Keratinocyte (primary cell): ENCODE data around the gene INAVA.

Source experiments
- EZH2 ChIP-seq: IDR thresholded peaks from one replicate; pipeline ENCODE4 v1.6.1; 2012; ENCODE audit warnings: inconsistent platforms, mild to moderate bottlenecking, low read length, moderate library complexity
- TF ChIP-seq, protein P1 (sequence below), 3 experiments: IDR thresholded peaks in 1 of 3; conservative IDR thresholded peaks in 1 of 3; optimal IDR thresholded peaks in 1 of 3; 2 replicates in 2 of 3; 3 replicates in 1 of 3; pipeline versions ENCODE3 to v1.5.1; 2011; ENCODE audit warnings: low read length in 3 of 3, mild to moderate bottlenecking in 3 of 3, moderate library complexity in 2 of 3, control low read depth in 1 of 3, inconsistent platforms in 1 of 3; ENCODE audit not compliant: insufficient read depth in 2 of 3; ENCODE audit errors: extremely low read depth in 1 of 3

DNA sequence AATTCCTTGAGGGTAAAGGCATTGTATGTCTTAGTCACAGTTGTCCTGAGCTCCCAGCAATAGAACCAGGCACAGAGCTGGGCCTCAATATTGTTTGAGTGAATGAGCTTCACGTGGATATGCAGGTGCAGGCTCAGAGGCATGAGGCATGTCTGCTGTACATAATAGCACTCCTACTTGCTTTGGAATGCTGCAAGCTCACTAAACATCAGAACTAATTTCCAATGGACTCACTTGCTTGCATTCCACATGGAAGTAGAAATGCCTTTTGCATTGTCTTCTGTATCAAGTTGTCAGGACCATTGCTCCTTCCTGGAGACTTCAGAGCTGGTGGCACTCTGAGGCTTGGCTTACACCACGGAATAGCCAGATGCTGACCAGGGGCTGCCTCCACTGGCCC, 37.1 kb downstream of the INAVA start:
- TF ChIP-seq, protein P1, sequence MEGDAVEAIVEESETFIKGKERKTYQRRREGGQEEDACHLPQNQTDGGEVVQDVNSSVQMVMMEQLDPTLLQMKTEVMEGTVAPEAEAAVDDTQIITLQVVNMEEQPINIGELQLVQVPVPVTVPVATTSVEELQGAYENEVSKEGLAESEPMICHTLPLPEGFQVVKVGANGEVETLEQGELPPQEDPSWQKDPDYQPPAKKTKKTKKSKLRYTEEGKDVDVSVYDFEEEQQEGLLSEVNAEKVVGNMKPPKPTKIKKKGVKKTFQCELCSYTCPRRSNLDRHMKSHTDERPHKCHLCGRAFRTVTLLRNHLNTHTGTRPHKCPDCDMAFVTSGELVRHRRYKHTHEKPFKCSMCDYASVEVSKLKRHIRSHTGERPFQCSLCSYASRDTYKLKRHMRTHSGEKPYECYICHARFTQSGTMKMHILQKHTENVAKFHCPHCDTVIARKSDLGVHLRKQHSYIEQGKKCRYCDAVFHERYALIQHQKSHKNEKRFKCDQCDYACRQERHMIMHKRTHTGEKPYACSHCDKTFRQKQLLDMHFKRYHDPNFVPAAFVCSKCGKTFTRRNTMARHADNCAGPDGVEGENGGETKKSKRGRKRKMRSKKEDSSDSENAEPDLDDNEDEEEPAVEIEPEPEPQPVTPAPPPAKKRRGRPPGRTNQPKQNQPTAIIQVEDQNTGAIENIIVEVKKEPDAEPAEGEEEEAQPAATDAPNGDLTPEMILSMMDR (optimal IDR thresholded peaks at IDR 0.05 in 1 of 3, IDR thresholded peaks at IDR 0.05 in 1 of 3, conservative IDR thresholded peaks at IDR 0.05 in 1 of 3; ENCODE audit: extremely low read depth in 1 of 3, insufficient read depth in 2 of 3, low read length in 3 of 3) = no peak
- no peak for TF ChIP-seq EZH2
